Upper lobe of left lung (tissue), 6 donors: ENCODE data around the gene RAP2B. TPM values are rescaled to one million over a fixed set of nuclear protein-coding genes. Genes with fewer than 3 reads are reported as not detected.

Experiments used
- ATAC-seq, 2 donors: fragments of 200-7000 bp; cut with Tn5 transposase; one replicate each; pipeline ENCODE4 v1.9.1; 2022; ENCODE audit warnings: mild to moderate bottlenecking in 2 of 2, moderate library complexity in 2 of 2; ENCODE audit not compliant: low FRiP score in 2 of 2
- DNase-seq, 2 donors: peaks; one replicate each; pipeline ENCODE4 v3.0.0-alpha.2; 2019 to 2020
- H3K27ac ChIP-seq, 4 donors: fragments of 200-600 bp; sonication (generic); one replicate each; pipeline ENCODE4 v1.5.1; 2016 to 2019
- H3K27me3 ChIP-seq, 4 donors: fragments of 200-600 bp; sonication (generic); one replicate each; pipeline ENCODE4 v1.5.1; 2017 to 2019
- H3K36me3 ChIP-seq, 4 donors: fragments of 200-600 bp; sonication (generic); one replicate each; pipeline ENCODE4 v1.5.1; 2016 to 2019
- H3K4me1 ChIP-seq, 4 donors: fragments of 200-600 bp; sonication (generic); one replicate each; pipeline ENCODE4 v1.5.1; 2018 to 2019
- H3K4me3 ChIP-seq, 4 donors: fragments of 200-600 bp; sonication (generic); one replicate each; pipeline ENCODE4 v1.5.1; 2017 to 2019; ENCODE audit warnings: mild to moderate bottlenecking in 2 of 4, moderate library complexity in 1 of 4
- H3K9me3 ChIP-seq, 4 donors: fragments of 200-600 bp; sonication (generic); one replicate each; pipeline ENCODE4 v1.5.1; 2018 to 2019
- EP300 ChIP-seq, 4 donors: sonication (generic); formaldehyde crosslinking; IDR thresholded peaks; one replicate each; pipeline ENCODE4 v1.5.1; 2017; ENCODE audit warnings: antibody characterized with exemption in 4 of 4, control low read depth in 2 of 4
- POLR2A ChIP-seq, 4 donors: fragments of 450-650 bp; IDR thresholded peaks; one replicate each; pipeline ENCODE4 v1.5.1; 2016 to 2017; ENCODE audit warnings: antibody characterized with exemption in 4 of 4, mild to moderate bottlenecking in 2 of 4
- POLR2AphosphoS5 ChIP-seq, 2 donors: sonication (generic); formaldehyde crosslinking; IDR thresholded peaks; one replicate each; pipeline ENCODE4 v1.5.1; 2017; ENCODE audit warnings: antibody characterized with exemption in 2 of 2
- WGBS, 2 donors: methylation state at CpG; one replicate each; pipeline ENCODE4 v1.1.5; 2017 to 2018; 5-methylcytosine and 5-hydroxymethylcytosine counted together
- total RNA-seq, 6 donors: library from RNA; depleted of rRNA in 4 of 6; stranded (reverse); fragments of >200 nt in 4 of 6; gene quantifications; one replicate each; pipeline versions ENCODE4 v1.1.0 to v1.2.1, GENCODE V29; 2016 to 2021
- TF ChIP-seq, protein P1 (sequence below), 6 experiments: fragments of 450-650 bp in 4 of 6; fragments of 200-600 bp in 2 of 6; sonication (generic) in 2 of 6; IDR thresholded peaks; one replicate each; pipeline ENCODE4 v1.5.1; 2016 to 2019; ENCODE audit warnings: antibody characterized with exemption in 6 of 6
- donor health status: DM: no; HTN: no; CAD: no; lungs with moderate emphysema.
- donor health status: DM: no; HTN: yes; CAD: no; lungs with severe emphysema.

RAP2B gene
- total RNA-seq, 6 donors from 2014 or later: 12.3 to 32.0 (median 22.9) TPM

DNA sequence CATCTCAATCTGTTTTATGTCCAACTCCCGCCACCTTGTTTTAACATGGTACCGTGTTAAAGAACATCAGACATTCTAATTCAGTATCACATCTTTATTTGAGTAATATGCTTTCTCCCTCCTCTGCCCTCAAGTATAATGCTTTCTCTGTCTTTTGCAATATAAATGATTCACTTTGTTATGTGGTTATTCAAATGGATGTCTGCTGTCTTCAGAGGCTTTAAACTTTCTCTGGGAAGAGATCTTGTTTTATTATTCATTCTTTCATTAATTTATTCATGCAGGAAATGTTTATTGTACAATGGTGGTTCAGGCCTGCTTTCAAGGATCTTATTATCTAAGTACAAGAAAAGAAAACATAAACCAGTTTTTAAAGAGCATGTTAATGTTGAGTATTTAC is 57.1 kb downstream of the RAP2B start:
- H3K27ac ChIP-seq: no peak overlapping the region
- WGBS, 2 donors: 77 to 83% methylated on average over 2 of the region's 2 CpGs
- TF ChIP-seq, protein P1, sequence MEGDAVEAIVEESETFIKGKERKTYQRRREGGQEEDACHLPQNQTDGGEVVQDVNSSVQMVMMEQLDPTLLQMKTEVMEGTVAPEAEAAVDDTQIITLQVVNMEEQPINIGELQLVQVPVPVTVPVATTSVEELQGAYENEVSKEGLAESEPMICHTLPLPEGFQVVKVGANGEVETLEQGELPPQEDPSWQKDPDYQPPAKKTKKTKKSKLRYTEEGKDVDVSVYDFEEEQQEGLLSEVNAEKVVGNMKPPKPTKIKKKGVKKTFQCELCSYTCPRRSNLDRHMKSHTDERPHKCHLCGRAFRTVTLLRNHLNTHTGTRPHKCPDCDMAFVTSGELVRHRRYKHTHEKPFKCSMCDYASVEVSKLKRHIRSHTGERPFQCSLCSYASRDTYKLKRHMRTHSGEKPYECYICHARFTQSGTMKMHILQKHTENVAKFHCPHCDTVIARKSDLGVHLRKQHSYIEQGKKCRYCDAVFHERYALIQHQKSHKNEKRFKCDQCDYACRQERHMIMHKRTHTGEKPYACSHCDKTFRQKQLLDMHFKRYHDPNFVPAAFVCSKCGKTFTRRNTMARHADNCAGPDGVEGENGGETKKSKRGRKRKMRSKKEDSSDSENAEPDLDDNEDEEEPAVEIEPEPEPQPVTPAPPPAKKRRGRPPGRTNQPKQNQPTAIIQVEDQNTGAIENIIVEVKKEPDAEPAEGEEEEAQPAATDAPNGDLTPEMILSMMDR (IDR thresholded peaks at IDR 0.05): no peak
- TF ChIP-seq POLR2AphosphoS5 (IDR thresholded peaks at IDR 0.05): no peak
- no peak for TF ChIP-seq EP300 (IDR thresholded peaks at IDR 0.05)
- TF ChIP-seq POLR2A (IDR thresholded peaks at IDR 0.05): no peak
- H3K9me3 ChIP-seq: no peaks in the 10 kb centered on the region
- no peak overlapping the region for H3K4me3 ChIP-seq
- DNase-seq (no peak), ATAC-seq (no peak)
- peaks cover 12 to 25% (median 21%) of the 10 kb centered on the region in 4 donors for H3K4me1 ChIP-seq
- H3K27me3 ChIP-seq: no peaks in the 10 kb centered on the region
- H3K36me3 ChIP-seq: no peaks in the 10 kb centered on the region
